SK-N-SH (cell line): ENCODE data around the gene RSU1. TPM values are rescaled to one million over a fixed set of nuclear protein-coding genes. Genes with fewer than 3 reads are reported as not detected.

Experiments used
- CTCF ChIA-PET: fragments of 300-600, 350-600 bp; formaldehyde crosslinking; extraction: SDS; loops from one replicate; lab custom pipeline; 2021; lab: Yijun Ruan, JAX
- POLR2A ChIA-PET: fragments of 350-600 bp; sonication (Branson Sonifier 250); formaldehyde crosslinking; extraction: SDS; loops from one replicate; lab custom pipeline; 2020; ENCODE audit warnings: antibody characterized with exemption, inconsistent platforms; lab: Yijun Ruan, JAX
- DNase-seq: peaks from one replicate; pipeline ENCODE4 v3.0.0; 2012
- H2AFZ ChIP-seq: fragments of 200-600 bp; sonication (generic); 2 replicates; pipeline ENCODE4 v1.8.1; 2016; ENCODE audit warnings: antibody characterized with exemption, mild to moderate bottlenecking, low read depth
- H3F3A ChIP-seq: fragments of 200-600 bp; sonication (generic); replicated peaks from 2 replicates; pipeline ENCODE3; 2016; ENCODE audit warnings: antibody characterized with exemption, mild to moderate bottlenecking; ENCODE audit not compliant: insufficient read depth
- H3K27ac ChIP-seq, 2 experiments: fragments of 200-500 bp in 1 of 2; fragments of 200-600 bp in 1 of 2; sonication (Bioruptor generic) in 1 of 2; sonication (generic), shearing (Covaris generic) in 1 of 2; 2 replicates each; pipeline versions ENCODE4 v1.5.1 to v1.6.1; 2014 to 2016; ENCODE audit warnings: low read depth in 2 of 2, inconsistent platforms in 1 of 2, low read length in 1 of 2, mild to moderate bottlenecking in 1 of 2, mixed read lengths in 1 of 2
- H3K27me3 ChIP-seq: fragments of 200-600 bp; sonication (generic), shearing (Covaris generic); 2 replicates; pipeline ENCODE4 v1.6.1; 2016; ENCODE audit warnings: mixed run types; ENCODE audit not compliant: insufficient read depth
- H3K36me3 ChIP-seq, 2 experiments: fragments of 200-500 bp in 1 of 2; fragments of 200-600 bp in 1 of 2; sonication (Bioruptor generic) in 1 of 2; sonication (generic) in 1 of 2; replicated peaks in 1 of 2; 2 replicates each; pipeline versions ENCODE3 to v1.5.1; 2014 to 2016; ENCODE audit warnings: low read length in 1 of 2, mild to moderate bottlenecking in 1 of 2; ENCODE audit not compliant: insufficient read depth in 2 of 2, control insufficient read depth in 1 of 2
- H3K4me1 ChIP-seq, 2 experiments: fragments of 200-500 bp in 1 of 2; fragments of 200-600 bp in 1 of 2; sonication (Bioruptor generic) in 1 of 2; sonication (generic), shearing (Covaris generic) in 1 of 2; 2 replicates each; pipeline versions ENCODE4 v1.5.1 to v1.6.1; 2014 to 2016; ENCODE audit warnings: low read depth in 1 of 2, low read length in 1 of 2, mixed run types in 1 of 2; ENCODE audit not compliant: insufficient read depth in 2 of 2, control insufficient read depth in 1 of 2
- H3K4me2 ChIP-seq: fragments of 200-600 bp; sonication (generic), shearing (Covaris generic); 2 replicates; pipeline ENCODE4 v1.6.1; 2017; ENCODE audit warnings: mixed run types
- H3K4me3 ChIP-seq, 2 experiments: fragments of 200-500 bp in 1 of 2; fragments of 200-600 bp in 1 of 2; sonication (Bioruptor generic) in 1 of 2; sonication (generic), shearing (Covaris generic) in 1 of 2; 2 replicates each; pipeline versions ENCODE4 v1.5.1 to v1.8.1; 2014 to 2016; ENCODE audit warnings: low read depth in 2 of 2, inconsistent platforms in 1 of 2, low read length in 1 of 2, mild to moderate bottlenecking in 1 of 2, mixed read lengths in 1 of 2, moderate library complexity in 1 of 2
- H3K79me2 ChIP-seq: fragments of 200-600 bp; sonication (generic); 2 replicates; pipeline ENCODE4 v1.8.1; 2017; ENCODE audit warnings: mild to moderate bottlenecking; ENCODE audit not compliant: insufficient read depth
- H3K9ac ChIP-seq: fragments of 200-600 bp; sonication (generic); 2 replicates; pipeline ENCODE4 v1.6.1; 2017; ENCODE audit warnings: mixed run types
- H3K9me2 ChIP-seq: fragments of 200-600 bp; sonication (generic); 2 replicates; pipeline ENCODE4 v1.6.1; 2017; ENCODE audit warnings: mixed run types
- H3K9me3 ChIP-seq: fragments of 200-600 bp; sonication (generic); 2 replicates; pipeline ENCODE4 v1.6.1; 2017; ENCODE audit warnings: mixed run types, mild to moderate bottlenecking, moderate library complexity
- H4K20me1 ChIP-seq: fragments of 200-600 bp; sonication (generic); 2 replicates; pipeline ENCODE4 v1.6.1; 2017; ENCODE audit warnings: mild to moderate bottlenecking, mixed run types; ENCODE audit not compliant: insufficient read depth
- ELF1 ChIP-seq: IDR thresholded peaks from 2 replicates; pipeline ENCODE4 v1.4.0; 2012
- EP300 ChIP-seq, 2 experiments: IDR thresholded peaks; 2 replicates each; pipeline versions ENCODE4 v1.4.0 to v1.6.1; 2012; ENCODE audit warnings: borderline replicate concordance in 1 of 2, low read depth in 1 of 2, low read length in 1 of 2
- FOSL2 ChIP-seq: IDR thresholded peaks from 2 replicates; pipeline ENCODE4 v1.4.0; 2012; ENCODE audit warnings: low read depth, mild to moderate bottlenecking, moderate library complexity, borderline replicate concordance
- FOXM1 ChIP-seq: IDR thresholded peaks from 2 replicates; pipeline ENCODE4 v1.4.0; 2012; ENCODE audit warnings: low read depth, mild to moderate bottlenecking
- RAD21 ChIP-seq: IDR thresholded peaks from 2 replicates; pipeline ENCODE4 v1.6.1; 2012; ENCODE audit warnings: mild to moderate bottlenecking, low read length
- RXRA ChIP-seq: IDR thresholded peaks from 2 replicates; pipeline ENCODE4 v1.4.0; 2012; ENCODE audit warnings: low read depth, mild to moderate bottlenecking, borderline replicate concordance
- SIN3A ChIP-seq: IDR thresholded peaks from 2 replicates; pipeline ENCODE4 v1.6.1; 2012; ENCODE audit warnings: low read depth, mild to moderate bottlenecking, low read length, moderate library complexity, borderline replicate concordance
- SMC3 ChIP-seq: IDR thresholded peaks from 2 replicates; pipeline ENCODE4 v1.6.1; 2012; ENCODE audit warnings: low read depth, low read length, improper control_type of control experiment
- WGBS: methylation state at CpG from one replicate; pipeline ENCODE4 v1.1.6; 2017; ENCODE audit warnings: low lambda C conversion rate; 5-methylcytosine and 5-hydroxymethylcytosine counted together
- polyA plus RNA-seq, 3 experiments: library from polyadenylated mRNA; depleted of rRNA; stranded (reverse); fragments of >200 nt; gene quantifications; 2 replicates each; pipeline ENCODE4 v1.2.3, GENCODE V29; 2012
- TF ChIP-seq, protein P1 (sequence below): IDR thresholded peaks from 2 replicates; pipeline ENCODE4; 2012
- TF ChIP-seq, protein P2 (sequence below): IDR thresholded peaks from 2 replicates; pipeline ENCODE4 v1.4.0; 2012; ENCODE audit warnings: low read depth, borderline replicate concordance

Gene RSU1
- polyA plus RNA-seq, 1 of the 3 experiments (the other 2 are of a cell fraction), result 59.8 TPM

DNA sequence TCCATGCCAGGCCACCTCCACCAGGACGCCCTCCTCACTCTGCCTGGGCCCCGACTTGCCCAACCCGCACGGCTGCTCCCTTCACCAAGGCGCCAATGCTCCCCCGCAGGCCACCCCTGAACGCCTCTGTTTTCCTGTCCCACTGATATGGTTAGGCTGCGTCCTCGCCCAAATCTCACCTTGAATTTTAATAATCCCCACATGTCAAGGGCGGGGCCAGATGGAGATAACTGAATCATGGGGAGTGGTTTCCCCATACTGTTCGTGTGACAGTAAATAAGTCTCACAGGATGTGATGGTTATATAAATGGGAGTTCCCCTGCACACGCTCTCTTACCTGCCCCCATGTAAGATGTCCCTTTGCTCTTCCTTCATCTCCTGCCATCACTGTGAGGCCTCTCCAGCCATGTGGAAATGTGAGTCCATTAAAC is 29.8 kb downstream of the RSU1 start:
- CTCF ChIA-PET, result no interaction called here

DNA sequence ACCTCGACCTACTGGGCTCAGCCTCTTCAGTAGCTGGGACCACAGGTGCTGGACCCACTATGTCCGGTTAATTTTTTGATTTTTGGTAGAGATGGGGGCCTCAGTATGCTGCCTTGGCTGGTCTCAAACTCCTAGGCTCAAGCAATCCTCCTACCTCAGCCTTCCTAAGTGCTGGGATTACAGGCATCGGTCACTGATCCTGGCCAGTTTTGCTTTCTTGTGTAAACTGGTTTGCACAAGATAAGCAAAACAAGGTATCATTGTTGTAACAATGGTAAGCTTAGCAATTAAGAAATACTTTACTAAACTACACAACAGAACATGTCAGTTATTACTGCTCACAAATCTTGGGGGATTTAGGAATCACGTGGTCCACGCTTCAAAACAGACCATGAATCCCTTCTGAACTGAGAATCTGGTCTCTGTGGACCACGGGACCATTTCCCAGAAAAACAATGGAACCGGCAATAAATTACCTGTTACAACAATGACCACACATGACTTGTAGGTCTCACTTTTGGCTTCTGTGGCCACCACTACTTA is 36.8 kb downstream of the RSU1 start:
- Histone ChIP-seq H3K4me2 (no peak overlapping the region), H3K4me1 (peaks cover 0 to 4% of the 10 kb centered on the region in 2 experiments; a peak in 1 of 4 replicates), H3K9ac (no peak overlapping the region), H3K9me2 (no peaks in the 10 kb centered on the region), H4K20me1 (no peaks in the 10 kb centered on the region; the same call in 1 of the 2 replicates), H3F3A (no peaks in the 10 kb centered on the region), H3K27me3 (no peaks in the 10 kb centered on the region), H3K27ac (no peak overlapping the region), H3K4me3 (no peak overlapping the region), H3K79me2 (no peaks in the 10 kb centered on the region; the same call in none of the 2 replicates), H3K9me3 (no peaks in the 10 kb centered on the region), H3K36me3 (peaks cover 0 to 5% of the 10 kb centered on the region in 2 experiments), H2AFZ (no peak overlapping the region)
- 84% methylated on average over 7 of the region's 7 CpGs for WGBS
- ChIA-PET CTCF (no interaction called here), POLR2A (no interaction called here)
- DNase-seq, result no peak
- TF ChIP-seq RXRA, result no peak
- TF ChIP-seq, protein P1, sequence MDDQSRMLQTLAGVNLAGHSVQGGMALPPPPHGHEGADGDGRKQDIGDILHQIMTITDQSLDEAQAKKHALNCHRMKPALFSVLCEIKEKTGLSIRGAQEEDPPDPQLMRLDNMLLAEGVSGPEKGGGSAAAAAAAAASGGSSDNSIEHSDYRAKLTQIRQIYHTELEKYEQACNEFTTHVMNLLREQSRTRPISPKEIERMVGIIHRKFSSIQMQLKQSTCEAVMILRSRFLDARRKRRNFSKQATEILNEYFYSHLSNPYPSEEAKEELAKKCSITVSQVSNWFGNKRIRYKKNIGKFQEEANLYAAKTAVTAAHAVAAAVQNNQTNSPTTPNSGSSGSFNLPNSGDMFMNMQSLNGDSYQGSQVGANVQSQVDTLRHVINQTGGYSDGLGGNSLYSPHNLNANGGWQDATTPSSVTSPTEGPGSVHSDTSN, result no peak
- TF ChIP-seq SIN3A, result no peak
- no peak for TF ChIP-seq EP300 (IDR thresholded peaks at IDR 0.05; ENCODE audit: borderline replicate concordance in 1 of 2, low read depth in 1 of 2, low read length in 1 of 2)
- no peak for TF ChIP-seq ELF1

More for the DNA sequence above, 29.8 kb downstream of the RSU1 start:
- H3F3A ChIP-seq, result no peaks in the 10 kb centered on the region
- H3K27ac ChIP-seq, result no peak overlapping the region
- DNase-seq, result no peak
- 97% methylated on average over 12 of the region's 12 CpGs for WGBS
- no peaks in the 10 kb centered on the region for H3K4me1 ChIP-seq
- POLR2A ChIA-PET, result no interaction called here
- no peak overlapping the region for H3K4me3 ChIP-seq
- peaks cover 41% of the 10 kb centered on the region; the same call in 1 of the 2 replicates for H3K79me2 ChIP-seq
- H3K9ac ChIP-seq, result no peak overlapping the region
- no peaks in the 10 kb centered on the region; the same call in 1 of the 2 replicates for H4K20me1 ChIP-seq
- H2AFZ ChIP-seq, result no peak overlapping the region
- H3K4me2 ChIP-seq, result no peak overlapping the region
- no peaks in the 10 kb centered on the region for H3K9me3 ChIP-seq
- H3K36me3 ChIP-seq, result peaks cover 0 to 8% of the 10 kb centered on the region in 2 experiments
- no peaks in the 10 kb centered on the region for H3K9me2 ChIP-seq
- TF ChIP-seq, protein P2, sequence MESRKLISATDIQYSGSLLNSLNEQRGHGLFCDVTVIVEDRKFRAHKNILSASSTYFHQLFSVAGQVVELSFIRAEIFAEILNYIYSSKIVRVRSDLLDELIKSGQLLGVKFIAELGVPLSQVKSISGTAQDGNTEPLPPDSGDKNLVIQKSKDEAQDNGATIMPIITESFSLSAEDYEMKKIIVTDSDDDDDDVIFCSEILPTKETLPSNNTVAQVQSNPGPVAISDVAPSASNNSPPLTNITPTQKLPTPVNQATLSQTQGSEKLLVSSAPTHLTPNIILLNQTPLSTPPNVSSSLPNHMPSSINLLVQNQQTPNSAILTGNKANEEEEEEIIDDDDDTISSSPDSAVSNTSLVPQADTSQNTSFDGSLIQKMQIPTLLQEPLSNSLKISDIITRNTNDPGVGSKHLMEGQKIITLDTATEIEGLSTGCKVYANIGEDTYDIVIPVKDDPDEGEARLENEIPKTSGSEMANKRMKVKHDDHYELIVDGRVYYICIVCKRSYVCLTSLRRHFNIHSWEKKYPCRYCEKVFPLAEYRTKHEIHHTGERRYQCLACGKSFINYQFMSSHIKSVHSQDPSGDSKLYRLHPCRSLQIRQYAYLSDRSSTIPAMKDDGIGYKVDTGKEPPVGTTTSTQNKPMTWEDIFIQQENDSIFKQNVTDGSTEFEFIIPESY, result no peak
- TF ChIP-seq SMC3, result no peak
- TF ChIP-seq RAD21, result no peak
- no peak for TF ChIP-seq FOXM1
- no peak for TF ChIP-seq FOSL2
- no peak for TF ChIP-seq ELF1
- H3K27me3 ChIP-seq, result no peaks in the 10 kb centered on the region
